Astrocyte of the spinal cord (primary cell): ENCODE measurements around the gene CIITA.

ENCODE experiments used
- DNase-seq: peaks from one replicate; pipeline ENCODE4 v3.0.0; 2011; ENCODE audit warnings: low read depth, low spot score
- H3K4me3 ChIP-seq: 2 replicates; pipeline ENCODE4 v1.5.1; 2011; ENCODE audit warnings: low read depth, mild to moderate bottlenecking, low read length, moderate library complexity
- CTCF ChIP-seq: IDR thresholded peaks from 2 replicates; pipeline ENCODE4 v1.5.1; 2012; ENCODE audit warnings: low read depth, mild to moderate bottlenecking, low read length, inconsistent platforms
- in situ Hi-C: cut with HindIII; loops from 2 replicates; pipeline ENCODE4 v1.10.0; 2017; ENCODE audit warnings: low sequenced_read_pairs

Gene CIITA

GRCh38 chr16:10892782-10893318 lies 15.8 kb downstream of the CIITA start:
- no peak for TF ChIP-seq CTCF
- in situ Hi-C loops, result no loop called here
- no peak for DNase-seq
- H3K4me3 ChIP-seq, result no peak overlapping the region

GRCh38 chr16:10895053-10895946 lies 18.3 kb downstream of the CIITA start:
- no peak overlapping the region for H3K4me3 ChIP-seq
- no peak for TF ChIP-seq CTCF
- peak; percentile 14 for DNase-seq
- in situ Hi-C loops, result no loop called here

GRCh38 chr16:10896165-10896564 lies 19.2 kb downstream of the CIITA start:
- H3K4me3 ChIP-seq, result no peak overlapping the region
- no peak for TF ChIP-seq CTCF
- in situ Hi-C loops, result no loop called here
- no peak for DNase-seq

GRCh38 chr16:10896723-10897122 lies 19.7 kb downstream of the CIITA start:
- DNase-seq, result no peak
- in situ Hi-C loops, result no loop called here
- TF ChIP-seq CTCF, result no peak
- no peak overlapping the region for H3K4me3 ChIP-seq

GRCh38 chr16:10897134-10897533 lies 20.1 kb downstream of the CIITA start:
- no peak for DNase-seq
- no peak for TF ChIP-seq CTCF
- in situ Hi-C loops, result no loop called here
- H3K4me3 ChIP-seq, result no peak overlapping the region

GRCh38 chr16:10902999-10903398 lies 26.0 kb downstream of the CIITA start:
- TF ChIP-seq CTCF, result no peak
- in situ Hi-C loops, result no loop called here
- no peak overlapping the region for H3K4me3 ChIP-seq
- no peak for DNase-seq
